Left ventricle myocardium inferior (tissue), 1 donor: Measurements from ENCODE around the gene TPI1. TPM values are rescaled to one million over a fixed set of nuclear protein-coding genes. Genes with fewer than 3 reads are reported as not detected.
"Not testable (repeated sequence)": the region's sequence is repeated elsewhere in the genome, so short reads cannot be mapped to it uniquely, and the experiment has no call there.

Experiments
- DNase-seq: peaks from one replicate; pipeline ENCODE4 v3.0.0-alpha.2; 2020
- H3K27ac ChIP-seq: fragments of 200-600 bp; replicated peaks from 2 replicates; pipeline ENCODE4 v1.8.0; 2021
- H3K27me3 ChIP-seq: fragments of 200-600 bp; 2 replicates; pipeline ENCODE4 v1.8.0; 2021; ENCODE audit warnings: low read depth
- H3K36me3 ChIP-seq: fragments of 200-600 bp; 2 replicates; pipeline ENCODE4 v1.8.0; 2021
- H3K4me1 ChIP-seq: fragments of 200-600 bp; 2 replicates; pipeline ENCODE4 v1.8.0; 2021
- H3K4me3 ChIP-seq: fragments of 200-600 bp; 2 replicates; pipeline ENCODE4 v1.8.0; 2021; ENCODE audit warnings: mild to moderate bottlenecking, moderate library complexity
- H3K9me3 ChIP-seq: fragments of 200-600 bp; replicated peaks from 2 replicates; pipeline ENCODE4 v1.8.0; 2021
- intact Hi-C: fragments of 100-400 bp; cut with micrococcal nuclease; formaldehyde crosslinking; loops from one replicate; pipeline ENCODE4 v1.11.0; 2022
- total RNA-seq: library from RNA; stranded (reverse); fragmentation: NEBNext Ultra II Directional; extraction: Animal tissue kit (Norgen Biotek cat#: 25700); gene quantifications from one replicate; pipeline ENCODE4 v1.2.1, GENCODE V29; 2021
- TF ChIP-seq, protein P1 (sequence below): fragments of 200-600 bp; IDR thresholded peaks from 2 replicates; pipeline ENCODE4 v1.8.0; 2021; ENCODE audit warnings: antibody characterized with exemption, mild to moderate bottlenecking, borderline replicate concordance
- donor health status: DM: no; HTN: yes; CAD: no; lungs with severe emphysema.

The TPI1 gene
- total RNA-seq, 1 donor from 2014 or later, result 753 TPM

DNA sequence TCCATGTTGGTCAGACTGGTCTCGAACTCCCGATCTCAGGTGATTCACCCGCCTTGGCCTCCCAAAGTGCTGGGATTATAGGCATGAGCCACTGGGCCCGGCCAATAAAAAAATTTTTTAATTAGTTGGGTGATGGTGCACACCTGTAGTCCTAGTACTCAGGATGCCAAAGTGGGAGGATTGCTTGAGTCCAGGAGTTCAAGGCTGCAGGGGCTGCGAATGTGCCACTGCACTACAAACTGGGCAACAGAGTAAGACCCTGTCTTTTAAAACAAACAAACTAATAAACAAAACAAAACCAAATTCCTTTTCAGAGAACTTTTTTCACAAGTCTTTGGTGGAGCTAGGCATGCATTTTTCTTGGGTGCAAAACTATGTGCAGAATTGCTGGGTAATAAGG lies 15.9 kb downstream of the TPI1 start:
- Histone ChIP-seq H3K27me3 (no peaks in the 10 kb centered on the region), H3K27ac (no peak overlapping the region), H3K36me3 (peaks cover 22% of the 10 kb centered on the region), H3K4me1 (no peaks in the 10 kb centered on the region), H3K4me3 (no peak overlapping the region), H3K9me3 (no peaks in the 10 kb centered on the region)
- TF ChIP-seq, protein P1, sequence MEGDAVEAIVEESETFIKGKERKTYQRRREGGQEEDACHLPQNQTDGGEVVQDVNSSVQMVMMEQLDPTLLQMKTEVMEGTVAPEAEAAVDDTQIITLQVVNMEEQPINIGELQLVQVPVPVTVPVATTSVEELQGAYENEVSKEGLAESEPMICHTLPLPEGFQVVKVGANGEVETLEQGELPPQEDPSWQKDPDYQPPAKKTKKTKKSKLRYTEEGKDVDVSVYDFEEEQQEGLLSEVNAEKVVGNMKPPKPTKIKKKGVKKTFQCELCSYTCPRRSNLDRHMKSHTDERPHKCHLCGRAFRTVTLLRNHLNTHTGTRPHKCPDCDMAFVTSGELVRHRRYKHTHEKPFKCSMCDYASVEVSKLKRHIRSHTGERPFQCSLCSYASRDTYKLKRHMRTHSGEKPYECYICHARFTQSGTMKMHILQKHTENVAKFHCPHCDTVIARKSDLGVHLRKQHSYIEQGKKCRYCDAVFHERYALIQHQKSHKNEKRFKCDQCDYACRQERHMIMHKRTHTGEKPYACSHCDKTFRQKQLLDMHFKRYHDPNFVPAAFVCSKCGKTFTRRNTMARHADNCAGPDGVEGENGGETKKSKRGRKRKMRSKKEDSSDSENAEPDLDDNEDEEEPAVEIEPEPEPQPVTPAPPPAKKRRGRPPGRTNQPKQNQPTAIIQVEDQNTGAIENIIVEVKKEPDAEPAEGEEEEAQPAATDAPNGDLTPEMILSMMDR, result no peak
- DNase-seq, result no peak
- intact Hi-C loops, result no loop called here

DNA sequence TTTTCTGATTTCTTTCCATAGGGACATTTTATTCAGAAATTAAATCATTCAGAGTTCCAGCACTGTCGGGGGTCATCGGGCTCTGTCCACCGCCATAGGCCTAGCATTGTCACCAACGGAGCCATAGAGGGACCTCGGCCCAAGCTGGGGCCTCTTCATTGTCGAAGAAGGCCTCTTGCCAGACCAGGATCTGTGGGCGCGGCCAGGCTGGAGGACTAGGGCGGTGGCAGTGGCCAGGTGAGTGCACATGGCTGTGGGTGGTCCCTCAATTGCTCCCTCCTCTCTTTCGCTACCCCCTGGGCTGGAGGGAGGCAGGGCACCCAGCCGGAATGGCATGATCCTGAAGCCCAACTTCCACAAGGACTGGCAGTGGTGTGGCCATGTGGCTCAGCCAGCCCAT lies 16.4 kb downstream of the TPI1 start:
- H3K9me3 ChIP-seq, result no peaks in the 10 kb centered on the region
- no peak for DNase-seq
- TF ChIP-seq, protein P1, result no peak
- H3K4me3 ChIP-seq, result no peak overlapping the region
- H3K4me1 ChIP-seq, result no peaks in the 10 kb centered on the region
- H3K27me3 ChIP-seq, result no peaks in the 10 kb centered on the region
- H3K36me3 ChIP-seq, result peaks cover 22% of the 10 kb centered on the region
- H3K27ac ChIP-seq, result no peak overlapping the region
- intact Hi-C loops, result no loop called here

DNA sequence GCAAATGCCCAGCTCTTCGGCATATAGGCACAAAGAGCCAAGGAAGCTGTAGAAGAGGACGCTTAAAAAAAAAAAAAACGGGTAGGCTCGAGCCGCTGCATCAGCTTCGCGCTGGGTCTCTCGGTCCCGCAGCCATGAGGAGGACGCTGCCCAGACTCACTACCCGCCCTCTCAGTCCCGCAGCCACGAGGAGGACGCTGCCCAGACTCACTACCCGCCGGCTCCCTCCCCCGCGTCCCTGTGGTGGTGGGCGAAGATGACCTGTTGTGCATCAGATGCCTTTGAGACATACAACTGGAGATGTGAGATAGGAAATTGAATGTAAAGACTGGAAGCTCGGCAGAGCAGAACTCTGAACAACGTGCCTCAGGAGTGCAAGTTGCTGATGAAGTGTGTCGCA lies 17.2 kb downstream of the TPI1 start:
- TF ChIP-seq, protein P1, result no peak
- Histone ChIP-seq H3K4me1 (no peaks in the 10 kb centered on the region), H3K4me3 (no peak overlapping the region), H3K9me3 (no peaks in the 10 kb centered on the region), H3K27ac (no peak overlapping the region), H3K27me3 (no peaks in the 10 kb centered on the region), H3K36me3 (peaks cover 22% of the 10 kb centered on the region)
- no peak for DNase-seq
- intact Hi-C loops, result no loop called here

DNA sequence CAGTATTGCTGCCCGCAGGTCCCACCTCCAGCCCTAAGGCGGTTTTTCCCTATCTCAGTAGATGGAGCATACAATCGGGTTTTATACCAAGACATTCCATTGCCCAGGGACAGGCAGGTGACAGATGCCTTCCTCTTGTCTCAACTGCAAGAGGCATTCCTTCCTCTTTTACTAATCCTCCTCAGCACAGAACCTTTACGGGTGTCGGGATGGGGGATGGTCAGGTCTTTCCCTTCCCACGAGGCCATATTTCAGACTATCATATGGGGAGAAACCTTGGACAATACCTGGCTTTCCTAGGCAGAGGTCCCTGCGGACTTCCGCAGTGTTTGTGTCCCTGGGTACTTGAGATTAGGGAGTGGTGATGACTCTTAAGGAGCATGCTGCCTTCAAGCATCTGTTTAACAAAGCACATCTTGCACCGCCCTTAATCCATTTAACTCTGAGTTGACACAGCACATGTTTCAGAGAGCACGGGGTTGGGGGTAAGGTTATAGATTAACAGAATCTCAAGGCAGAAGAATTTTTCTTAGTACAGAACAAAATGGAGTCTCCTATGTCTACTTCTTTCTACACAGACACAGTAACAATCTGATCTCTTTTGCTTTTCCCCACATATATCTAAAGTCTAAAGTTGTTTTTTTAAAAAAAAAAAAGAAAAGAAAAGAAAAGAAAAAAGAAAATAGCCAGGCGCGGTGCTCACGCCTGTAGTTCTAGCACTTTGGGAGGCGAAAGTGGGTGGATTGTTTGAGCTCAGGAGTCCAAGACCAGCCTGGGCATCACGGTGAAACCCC lies 19.1 kb downstream of the TPI1 start:
- DNase-seq, H3K4me3 ChIP-seq, H3K27ac ChIP-seq, H3K27me3 ChIP-seq, H3K9me3 ChIP-seq, intact Hi-C loops, H3K4me1 ChIP-seq: not testable (repeated sequence)
- peaks cover 22% of the 10 kb centered on the region for H3K36me3 ChIP-seq

DNA sequence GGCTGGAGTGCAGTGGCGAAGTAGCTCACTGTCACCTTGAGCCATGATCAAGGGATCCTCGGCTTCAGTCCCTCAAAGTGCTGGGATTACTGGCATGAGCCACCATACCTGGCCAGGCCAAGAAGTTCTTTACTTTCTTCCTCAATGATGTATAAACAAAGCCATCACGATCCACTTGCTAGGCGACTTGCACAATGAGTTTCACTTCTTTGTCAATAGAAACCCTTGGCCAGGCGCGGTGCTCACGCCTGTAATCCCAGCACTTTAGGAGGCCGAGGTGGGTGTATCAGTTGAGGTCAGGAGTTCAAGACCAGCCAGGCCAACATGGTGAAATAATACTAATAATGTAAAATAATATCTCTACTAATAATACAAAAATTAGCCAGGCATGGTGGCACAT lies 20.1 kb downstream of the TPI1 start:
- Histone ChIP-seq H3K4me1 (peaks cover 12% of the 10 kb centered on the region), H3K27me3 (no peaks in the 10 kb centered on the region), H3K36me3 (peaks cover 20% of the 10 kb centered on the region), H3K4me3 (no peak overlapping the region), H3K27ac (no peak overlapping the region), H3K9me3 (no peaks in the 10 kb centered on the region)
- no peak for DNase-seq
- TF ChIP-seq, protein P1, result no peak
- intact Hi-C loops, result no loop called here

DNA sequence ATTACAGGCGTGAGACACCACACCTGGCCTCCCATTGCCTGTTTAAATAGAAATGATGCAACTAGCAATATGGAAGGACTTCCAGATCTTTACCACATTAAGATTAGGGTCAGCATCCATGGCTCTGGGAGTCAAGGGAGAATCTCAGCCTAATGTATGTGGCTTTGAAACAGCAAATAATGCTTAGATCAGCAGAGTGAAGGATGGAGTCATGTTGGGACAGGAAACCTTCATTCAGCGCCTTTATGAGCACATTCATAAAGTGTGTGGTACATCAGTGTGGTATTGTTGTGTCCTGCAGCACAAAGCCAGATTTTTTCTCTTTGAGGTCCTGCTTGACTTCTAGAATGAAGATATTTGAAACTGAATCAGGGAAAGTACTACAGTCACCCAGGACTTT lies 21.0 kb downstream of the TPI1 start:
- TF ChIP-seq, protein P1, result no peak
- Histone ChIP-seq H3K9me3 (no peaks in the 10 kb centered on the region), H3K36me3 (peaks cover 13% of the 10 kb centered on the region), H3K4me3 (no peak overlapping the region), H3K27me3 (no peaks in the 10 kb centered on the region), H3K4me1 (peaks cover 12% of the 10 kb centered on the region), H3K27ac (no peak overlapping the region)
- DNase-seq, result no peak
- intact Hi-C loops, result no loop called here

DNA sequence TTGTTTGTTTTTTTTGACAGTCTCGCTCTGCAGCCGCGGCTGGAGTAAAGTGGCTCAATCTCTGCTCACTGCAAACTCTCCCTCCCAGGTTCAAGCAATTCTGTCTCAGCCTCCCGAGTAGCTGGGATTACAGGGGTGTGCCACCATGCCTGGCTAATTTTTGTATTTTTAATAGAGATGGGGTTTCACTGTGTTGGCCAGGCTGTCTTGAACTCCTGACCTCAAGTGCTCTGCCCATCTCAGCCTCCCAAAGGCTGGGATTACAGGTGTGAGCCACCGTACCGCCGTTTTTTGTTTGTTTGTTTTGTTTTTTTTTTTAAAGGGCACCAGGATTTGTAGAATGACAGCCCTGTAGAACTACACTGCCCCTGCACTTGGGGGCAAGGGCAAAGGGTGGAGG lies 21.5 kb downstream of the TPI1 start:
- DNase-seq, H3K27me3 ChIP-seq, H3K36me3 ChIP-seq, intact Hi-C loops, H3K27ac ChIP-seq, H3K4me3 ChIP-seq, H3K9me3 ChIP-seq: not testable (repeated sequence)
- peaks cover 12% of the 10 kb centered on the region for H3K4me1 ChIP-seq

DNA sequence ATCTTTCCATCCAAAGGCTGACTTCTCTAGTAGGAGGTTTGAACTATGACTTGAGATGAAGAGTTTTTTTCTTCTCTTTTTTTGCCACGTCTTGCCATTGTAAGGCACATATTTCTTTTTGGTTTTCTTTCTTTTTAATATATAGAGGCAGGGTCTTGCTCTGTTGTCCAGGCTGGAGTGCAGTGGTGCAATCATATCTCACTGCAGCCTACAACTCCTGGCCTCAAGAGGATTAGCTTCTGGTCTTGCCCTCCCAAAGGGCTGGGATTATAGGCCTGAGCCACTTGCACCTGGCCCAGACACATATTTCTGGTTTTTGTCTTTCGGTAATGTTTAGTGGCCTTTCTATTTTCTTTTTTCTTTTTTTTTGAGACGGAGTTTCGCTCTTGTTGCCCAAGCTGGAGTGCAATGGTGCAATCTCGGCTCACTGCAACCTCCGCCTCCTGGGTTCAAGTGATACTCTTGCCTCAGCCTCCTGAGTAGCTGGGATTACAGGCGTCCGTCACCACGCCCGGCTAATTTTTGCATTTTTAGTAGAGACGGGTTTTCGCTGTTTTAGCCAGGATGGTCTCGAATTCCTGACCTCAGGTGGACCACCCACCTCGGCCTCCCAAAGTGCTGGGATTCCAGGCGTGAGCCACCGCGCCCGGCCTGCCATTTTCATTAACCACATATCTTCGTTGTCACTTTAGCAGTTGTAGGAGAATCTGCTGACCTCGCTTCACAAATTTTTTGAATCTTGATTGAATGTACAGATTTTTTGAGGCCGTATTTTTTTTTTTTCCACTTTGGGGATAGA lies 22.6 kb downstream of the TPI1 start:
- DNase-seq, H3K4me3 ChIP-seq, H3K36me3 ChIP-seq, intact Hi-C loops, H3K9me3 ChIP-seq, H3K27me3 ChIP-seq: not testable (repeated sequence)
- H3K4me1 ChIP-seq, result peaks cover 12% of the 10 kb centered on the region
- H3K27ac ChIP-seq, result peak overlapping the region; percentile 94
